Fibroblast of the aortic adventitia (primary cell): ENCODE results near the gene KRTAP10-10. TPM values are rescaled to one million over a fixed set of nuclear protein-coding genes. Genes with fewer than 3 reads are reported as not detected.
"Not testable (repeated sequence)": the region's sequence is repeated elsewhere in the genome, so short reads cannot be mapped to it uniquely, and the experiment has no call there.

Experiments used
- DNase-seq: peaks from one replicate; pipeline ENCODE4 v3.0.0-alpha.2; 2010; ENCODE audit warnings: low read depth
- H3K4me3 ChIP-seq: 2 replicates; pipeline ENCODE4 v1.5.1; 2011; ENCODE audit warnings: low read depth, mild to moderate bottlenecking, control low read depth, low read length, moderate library complexity
- total RNA-seq: library from RNA; depleted of rRNA; stranded (reverse); fragments of >200 nt; gene quantifications from 2 replicates; pipeline ENCODE4 v1.2.3, GENCODE V29; 2012; ENCODE audit warnings: low replicate concordance
- TF ChIP-seq, protein P1 (sequence below): IDR thresholded peaks from 2 replicates; pipeline ENCODE4 v1.5.1; 2011; ENCODE audit warnings: mild to moderate bottlenecking, low read length, control low read depth, inconsistent platforms; ENCODE audit not compliant: insufficient read depth

Gene KRTAP10-10
- total RNA-seq, 1 donor = not detected

DNA sequence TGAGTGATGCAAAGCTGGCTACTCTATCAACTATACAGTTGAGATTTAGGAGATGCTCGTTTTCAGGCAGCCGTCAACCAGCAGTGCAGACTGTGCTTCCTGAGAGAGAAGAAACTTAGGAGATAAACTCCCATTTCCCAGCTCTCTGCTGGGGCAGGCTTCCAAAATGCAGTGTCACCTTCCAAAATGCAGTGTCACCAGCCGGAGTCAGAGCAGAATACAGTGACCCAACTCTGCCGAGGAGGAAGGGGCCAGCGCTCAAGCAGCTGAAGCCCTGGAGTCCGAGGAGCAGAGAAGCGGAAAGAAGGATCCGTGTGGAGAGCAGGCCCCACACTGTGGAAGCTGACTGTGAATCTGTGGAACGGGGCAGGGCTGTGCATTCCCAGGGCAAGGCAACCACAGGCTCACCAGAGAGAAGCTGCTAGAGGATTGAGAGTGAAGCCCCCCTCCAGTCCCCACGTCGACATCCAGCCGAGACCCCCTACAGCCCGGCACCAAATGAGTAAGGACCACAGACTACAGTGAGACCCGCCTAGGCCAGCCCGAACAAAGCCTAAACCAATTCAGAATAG is 45.5 kb downstream of the KRTAP10-10 start:
- no peak overlapping the region for H3K4me3 ChIP-seq
- DNase-seq = no peak
- TF ChIP-seq, protein P1, sequence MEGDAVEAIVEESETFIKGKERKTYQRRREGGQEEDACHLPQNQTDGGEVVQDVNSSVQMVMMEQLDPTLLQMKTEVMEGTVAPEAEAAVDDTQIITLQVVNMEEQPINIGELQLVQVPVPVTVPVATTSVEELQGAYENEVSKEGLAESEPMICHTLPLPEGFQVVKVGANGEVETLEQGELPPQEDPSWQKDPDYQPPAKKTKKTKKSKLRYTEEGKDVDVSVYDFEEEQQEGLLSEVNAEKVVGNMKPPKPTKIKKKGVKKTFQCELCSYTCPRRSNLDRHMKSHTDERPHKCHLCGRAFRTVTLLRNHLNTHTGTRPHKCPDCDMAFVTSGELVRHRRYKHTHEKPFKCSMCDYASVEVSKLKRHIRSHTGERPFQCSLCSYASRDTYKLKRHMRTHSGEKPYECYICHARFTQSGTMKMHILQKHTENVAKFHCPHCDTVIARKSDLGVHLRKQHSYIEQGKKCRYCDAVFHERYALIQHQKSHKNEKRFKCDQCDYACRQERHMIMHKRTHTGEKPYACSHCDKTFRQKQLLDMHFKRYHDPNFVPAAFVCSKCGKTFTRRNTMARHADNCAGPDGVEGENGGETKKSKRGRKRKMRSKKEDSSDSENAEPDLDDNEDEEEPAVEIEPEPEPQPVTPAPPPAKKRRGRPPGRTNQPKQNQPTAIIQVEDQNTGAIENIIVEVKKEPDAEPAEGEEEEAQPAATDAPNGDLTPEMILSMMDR = no peak

DNA sequence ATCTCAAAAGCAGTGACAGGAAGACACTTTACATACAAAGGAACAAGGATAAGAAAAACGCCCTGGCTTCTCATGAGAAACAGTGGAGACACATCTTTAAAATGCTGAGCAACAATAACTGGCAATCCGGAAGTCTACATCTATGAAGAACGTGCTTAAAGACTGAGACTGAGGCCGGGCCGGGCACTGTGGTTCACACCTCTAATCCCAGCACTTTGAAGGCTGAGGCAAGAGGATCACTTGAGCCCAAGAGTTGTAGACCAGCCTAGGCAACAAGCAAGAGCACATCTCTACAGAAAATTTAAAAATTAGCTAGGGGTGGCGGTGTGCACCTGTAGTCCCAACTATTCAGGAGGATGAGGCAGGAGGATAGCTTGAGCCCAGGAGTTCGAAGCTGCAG is 46.9 kb downstream of the KRTAP10-10 start:
- TF ChIP-seq, protein P1 = no peak
- DNase-seq = no peak
- H3K4me3 ChIP-seq = no peak overlapping the region

DNA sequence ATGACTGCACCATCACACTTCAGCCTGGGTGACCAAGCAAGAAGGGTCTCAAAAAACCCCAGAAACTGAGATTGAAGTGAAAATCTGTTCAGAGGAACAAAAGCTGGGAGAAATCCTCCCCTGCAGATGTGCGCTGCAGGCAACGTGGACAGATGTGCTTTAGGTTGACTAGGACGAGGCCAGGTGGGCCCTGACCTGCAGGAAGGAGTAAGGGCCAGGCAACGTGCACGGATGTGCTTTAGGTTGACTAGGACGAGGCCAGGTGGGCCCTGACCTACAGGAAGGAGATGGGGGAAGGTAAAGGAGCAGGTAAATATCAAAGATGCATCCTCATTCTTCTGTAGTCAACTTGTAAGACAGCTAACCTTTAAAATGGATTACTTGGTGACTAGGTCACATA is 47.3 kb downstream of the KRTAP10-10 start:
- no peak overlapping the region for H3K4me3 ChIP-seq
- DNase-seq = no peak
- TF ChIP-seq, protein P1 = no peak

DNA sequence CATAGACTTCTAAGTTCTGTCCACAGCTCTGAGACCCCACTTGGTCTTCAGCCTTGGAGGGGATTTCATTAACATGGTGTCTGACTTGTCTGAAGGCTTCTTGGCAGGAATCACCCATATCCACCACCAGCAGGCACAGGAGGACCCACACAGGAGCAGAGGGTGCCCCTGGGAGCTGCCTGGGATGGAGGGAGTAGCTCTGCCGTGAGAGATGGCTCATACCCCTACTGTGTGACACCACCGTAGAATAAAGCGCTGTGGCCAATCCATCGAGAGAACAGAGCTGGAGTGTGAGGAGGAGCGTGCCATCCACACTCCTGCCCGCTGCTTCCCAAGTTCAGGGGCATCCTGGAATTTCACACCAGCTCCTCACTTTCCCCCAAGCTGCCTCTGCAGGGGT is 47.9 kb downstream of the KRTAP10-10 start:
- H3K4me3 ChIP-seq, DNase-seq: not testable (repeated sequence)

DNA sequence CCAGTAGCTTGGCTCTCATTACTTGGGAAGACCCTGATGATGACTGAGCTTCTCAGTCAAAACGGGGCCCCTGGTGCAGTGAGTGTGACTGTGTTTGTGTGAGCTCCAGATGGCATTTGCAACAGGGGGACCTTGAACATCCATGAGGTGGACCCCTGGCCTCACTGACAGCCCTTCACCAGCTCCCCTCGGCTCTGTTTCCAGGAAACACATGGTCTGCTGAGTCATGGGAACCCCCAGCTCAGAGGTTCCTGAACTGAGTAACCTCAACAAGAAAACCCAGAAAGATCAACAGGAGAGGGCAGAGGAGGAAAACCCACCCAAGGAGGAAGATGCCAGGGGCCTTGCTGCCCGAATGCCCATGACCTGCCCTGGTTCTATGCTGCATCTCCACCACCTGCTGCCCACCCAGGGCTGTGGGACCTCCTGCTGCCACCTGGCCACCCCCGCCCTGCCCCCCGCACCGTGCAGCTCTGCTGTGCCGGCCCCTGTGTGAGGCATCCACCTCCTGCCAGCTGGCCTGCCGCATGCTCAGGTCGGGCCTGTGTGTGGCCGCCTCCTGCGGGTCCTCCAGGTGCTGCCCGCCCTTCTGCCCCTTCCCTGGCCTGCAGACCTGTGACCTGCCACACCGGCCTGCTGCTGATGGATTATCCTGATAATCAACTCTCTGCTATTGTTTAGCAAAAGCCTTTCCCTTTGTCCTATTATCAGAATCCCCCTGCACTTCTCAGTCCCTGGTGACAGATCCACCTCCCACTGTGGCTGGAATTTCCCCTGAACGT is 49.0 kb downstream of the KRTAP10-10 start:
- no peak for DNase-seq
- H3K4me3 ChIP-seq = no peak overlapping the region
- TF ChIP-seq, protein P1 = no peak

DNA sequence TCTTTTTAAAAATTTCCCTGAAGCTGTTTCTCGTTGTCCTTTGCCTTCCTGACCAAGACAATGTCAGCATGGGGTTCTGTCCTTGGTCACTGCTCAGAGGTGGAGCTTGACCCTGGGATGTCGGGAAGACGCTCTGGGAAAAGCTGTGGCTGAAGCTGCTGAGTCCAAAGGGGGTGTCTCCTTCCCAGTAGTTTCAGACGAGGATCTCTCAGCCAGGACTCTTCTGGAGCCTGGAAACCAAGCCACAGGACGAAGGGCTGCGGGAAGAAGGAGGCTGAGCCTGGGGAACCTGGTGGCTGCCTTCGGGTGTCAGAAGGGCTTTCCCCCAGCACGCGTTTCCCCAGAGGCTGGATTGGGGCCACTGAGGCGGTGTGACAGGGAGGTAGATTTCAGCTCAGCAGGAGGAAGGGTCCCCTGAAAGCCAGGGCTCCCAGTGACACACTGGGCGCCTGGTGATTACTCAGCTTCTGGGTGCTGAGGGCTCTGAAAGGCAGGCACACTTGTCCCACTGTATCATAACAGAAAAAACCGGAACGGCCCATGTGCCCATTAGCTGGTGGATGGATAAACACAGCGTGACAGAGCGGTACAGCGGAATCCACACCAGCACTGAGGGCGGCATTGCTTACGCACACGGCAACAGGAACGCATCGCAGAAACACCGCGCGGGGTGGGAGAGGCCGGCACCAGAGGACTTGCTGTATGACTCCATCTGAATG is 49.8 kb downstream of the KRTAP10-10 start:
- TF ChIP-seq, protein P1 = no peak
- DNase-seq = no peak

DNA sequence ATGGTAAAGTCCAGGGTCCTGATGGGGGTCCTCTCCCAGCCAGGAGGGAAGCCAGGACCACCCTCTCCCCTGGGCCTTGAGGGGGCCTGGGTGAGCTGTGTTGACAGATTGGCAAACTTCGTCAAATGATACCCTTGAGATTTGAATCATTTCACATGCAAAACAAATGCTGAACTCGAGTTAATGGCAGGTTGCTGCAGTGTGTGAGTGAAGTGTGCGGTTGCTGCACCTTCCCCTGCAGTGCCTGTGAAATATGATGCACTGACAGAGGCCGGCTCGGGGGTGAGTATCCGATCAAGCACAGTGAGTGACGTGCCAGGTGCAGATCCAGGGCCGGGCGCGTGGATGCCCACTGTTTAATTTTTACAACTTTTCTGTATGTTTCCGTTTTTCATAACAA is 50.5 kb downstream of the KRTAP10-10 start:
- no peak overlapping the region for H3K4me3 ChIP-seq
- DNase-seq = no peak
- TF ChIP-seq, protein P1 = no peak

More for the DNA sequence above, 49.8 kb downstream of the KRTAP10-10 start:
- H3K4me3 ChIP-seq = no peak overlapping the region
